ENCODE results near the gene SUSD4. TPM values are rescaled to one million over a fixed set of nuclear protein-coding genes. Genes with fewer than 3 reads are reported as not detected.
A peak's percentile ranks its signal among the peaks of the same experiment; 100 is the strongest.

Gene SUSD4
- total and polyA plus RNA-seq, 2 of the 8 experiments (the other 6 are each of a cell fraction or from before 2014, with no cell fraction given) = 3.9 to 5.2 TPM

DNA sequence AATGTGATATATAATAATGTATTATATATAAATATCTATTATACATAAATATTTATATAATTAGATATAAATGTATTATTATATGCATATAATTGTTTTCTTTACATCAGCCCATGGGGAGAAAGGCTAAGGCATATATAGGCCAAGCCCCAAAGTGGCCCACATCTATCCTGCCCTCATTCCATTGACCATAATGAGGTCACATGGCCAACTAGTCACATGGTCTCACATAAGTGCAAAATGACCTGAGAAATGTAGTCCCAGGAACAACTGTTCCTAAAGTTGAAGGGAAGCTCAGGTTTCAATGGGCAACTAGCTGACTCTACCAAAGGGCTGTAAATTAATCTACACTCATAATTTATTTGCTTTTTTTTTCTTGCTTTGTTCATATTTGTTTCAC, 14.8 kb upstream of the SUSD4 start:
- Histone ChIP-seq H2AK5ac (ENCODE audit: low read depth, low read length) (no peak overlapping the region), H3K14ac (ENCODE audit: insufficient read length) (no peak overlapping the region), H4K20me1 (replicated peaks in 1 of 2; ENCODE audit: control insufficient read depth in 1 of 2, insufficient read depth in 2 of 2, low read length in 2 of 2) (no peaks in the 10 kb centered on the region), H3K27me3 (replicated peaks in 1 of 4; ENCODE audit: control insufficient read depth in 3 of 4, extremely low read depth in 1 of 4, insufficient read depth in 3 of 4, low read length in 3 of 4) (no peaks in the 10 kb centered on the region), H3K36me3 (ENCODE audit: control insufficient read depth in 2 of 4, insufficient read depth in 4 of 4, low read length in 3 of 4) (no peaks in the 10 kb centered on the region), H3K18ac (ENCODE audit: extremely low read depth, low read length) (no peak overlapping the region), H3K4me3 (ENCODE audit: extremely low read depth in 1 of 4, insufficient read depth in 2 of 4, low read depth in 3 of 4, low read length in 4 of 4) (no peak overlapping the region), H2AFZ (ENCODE audit: low read length) (0 out of 2 replicates have a peak overlapping the region, but pooled peaks have one; percentile 1), H2BK12ac (ENCODE audit: low read depth, low read length) (no peak overlapping the region), H2BK120ac (replicated peaks; ENCODE audit: low read depth, low read length) (no peak overlapping the region), H4K91ac (replicated peaks; ENCODE audit: insufficient read length, low read length) (no peak overlapping the region), H2BK20ac (ENCODE audit: low read length) (no peak overlapping the region), H3K4me2 (ENCODE audit: insufficient read depth in 1 of 2, low read depth in 2 of 2, low read length in 2 of 2) (no peak overlapping the region), H3K4ac (replicated peaks; ENCODE audit: insufficient read length, low read depth, low read length) (no peak overlapping the region), H3K4me1 (replicated peaks in 1 of 4; ENCODE audit: control insufficient read depth in 3 of 4, insufficient read depth in 4 of 4, low read length in 3 of 4) (no peaks in the 10 kb centered on the region), H3K9ac (replicated peaks in 1 of 4; ENCODE audit: extremely low read depth in 1 of 4, low read depth in 3 of 4, low read length in 3 of 4) (no peak overlapping the region), H3K23ac (ENCODE audit: insufficient read length) (no peak overlapping the region), H2BK5ac (ENCODE audit: low read depth, low read length) (no peak overlapping the region), H4K5ac (ENCODE audit: insufficient read length, low read depth, low read length) (no peak overlapping the region), H3K79me1 (ENCODE audit: low read depth, low read length) (no peaks in the 10 kb centered on the region), H3K56ac (replicated peaks; ENCODE audit: insufficient read length, low read depth, low read length) (no peak overlapping the region), H3K23me2 (ENCODE audit: low read depth, low read length) (no peaks in the 10 kb centered on the region), H2BK15ac (ENCODE audit: low read length) (no peak overlapping the region), H3K9me3 (ENCODE audit: insufficient read depth in 2 of 2, low read depth in 1 of 2, low read length in 1 of 2) (peaks cover 4% of the 10 kb centered on the region in 2 experiments; a peak in 2 of 4 replicates), H3K27ac (ENCODE audit: low read depth, low read length) (no peak overlapping the region), H4K8ac (ENCODE audit: extremely low read depth, insufficient read depth, low read length) (no peak overlapping the region), H3K79me2 (ENCODE audit: control insufficient read depth in 1 of 2, insufficient read depth in 2 of 2, low read length in 2 of 2) (no peaks in the 10 kb centered on the region)
- TF ChIP-seq GTF2F1 (IDR thresholded peaks at IDR 0.05; ENCODE audit: borderline replicate concordance, low read depth, low read length) (no peak), PHF8 (conservative IDR thresholded peaks at IDR 0.05; ENCODE audit: low read depth, low read length) (no peak), RAD21 (IDR thresholded peaks at IDR 0.05 in 1 of 2, conservative IDR thresholded peaks at IDR 0.05 in 1 of 2; ENCODE audit: low read depth in 2 of 2, low read length in 2 of 2) (no peak)
- TF ChIP-seq, protein P1, sequence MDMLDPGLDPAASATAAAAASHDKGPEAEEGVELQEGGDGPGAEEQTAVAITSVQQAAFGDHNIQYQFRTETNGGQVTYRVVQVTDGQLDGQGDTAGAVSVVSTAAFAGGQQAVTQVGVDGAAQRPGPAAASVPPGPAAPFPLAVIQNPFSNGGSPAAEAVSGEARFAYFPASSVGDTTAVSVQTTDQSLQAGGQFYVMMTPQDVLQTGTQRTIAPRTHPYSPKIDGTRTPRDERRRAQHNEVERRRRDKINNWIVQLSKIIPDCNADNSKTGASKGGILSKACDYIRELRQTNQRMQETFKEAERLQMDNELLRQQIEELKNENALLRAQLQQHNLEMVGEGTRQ (IDR thresholded peaks at IDR 0.05; ENCODE audit: low read length) = peak; percentile 76
- ChIA-PET CTCF (ENCODE audit: partially characterized antibody) (interaction anchor here (0.6 to 1.8 kb wide), 5 partner anchors 10 to 51 kb away, joined by 3 to 6 read pairs (median 3); no protein-coding TSS in a partner anchor), POLR2A (ENCODE audit: partially characterized antibody) (interaction anchor here (1.2 kb wide), 1 partner anchor 13 kb away, joined by 3 read pairs; no protein-coding TSS in a partner anchor)
- no peak for FAIRE-seq
- no peak for DNase-seq (ENCODE audit: low read depth in 1 of 2, low spot score in 2 of 2)

Data from H1 (cell line).